ENCODE results near the gene PTPN9.

PTPN9 gene

DNA sequence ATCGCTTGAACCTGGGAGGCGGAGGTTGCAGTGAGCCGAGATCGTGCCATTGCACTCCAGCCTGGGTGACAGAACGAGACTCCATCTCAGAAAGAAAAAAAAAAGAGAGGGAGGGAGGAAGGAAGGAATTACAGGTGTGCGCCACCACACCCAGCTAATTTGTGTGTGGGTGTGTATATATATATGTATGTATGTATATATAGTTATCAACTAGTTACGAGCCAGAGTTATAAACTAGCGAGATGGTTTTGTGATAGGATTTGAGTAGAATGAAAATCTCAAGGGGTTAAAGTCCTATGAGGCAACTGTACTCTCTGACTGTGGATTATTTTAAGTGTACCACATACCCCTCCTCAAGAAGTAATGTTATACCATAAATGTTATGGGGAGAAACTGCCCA lies 76.8 kb downstream of the PTPN9 start:
- TF ChIP-seq GATA3 (IDR thresholded peaks at IDR 0.05; ENCODE audit: low read depth, low read length): no peak
- no peak for TF ChIP-seq GATA2 (IDR thresholded peaks at IDR 0.05; ENCODE audit: low read depth, low read length)

DNA sequence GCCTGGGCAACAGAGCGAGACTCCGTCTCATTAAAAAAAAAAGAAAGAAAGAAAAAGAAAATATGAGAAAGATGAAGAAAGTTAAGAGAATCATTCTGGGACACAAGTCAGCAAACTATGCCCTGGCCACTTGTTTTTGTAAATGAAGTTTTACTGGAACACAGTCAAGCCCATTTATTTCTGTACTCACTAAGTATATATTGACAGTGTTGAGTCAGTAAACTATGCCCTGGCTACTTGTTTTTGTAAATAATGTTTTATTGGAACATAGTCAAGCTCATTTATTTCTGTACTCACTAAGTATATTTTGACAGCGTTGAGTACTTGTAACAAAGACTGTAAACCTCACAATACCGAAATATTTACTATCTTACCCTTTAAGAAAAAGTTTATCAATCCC lies 85.4 kb downstream of the PTPN9 start:
- TF ChIP-seq GATA2 (IDR thresholded peaks at IDR 0.05; ENCODE audit: low read depth, low read length) (no peak), GATA3 (IDR thresholded peaks at IDR 0.05; ENCODE audit: low read depth, low read length) (no peak)

DNA sequence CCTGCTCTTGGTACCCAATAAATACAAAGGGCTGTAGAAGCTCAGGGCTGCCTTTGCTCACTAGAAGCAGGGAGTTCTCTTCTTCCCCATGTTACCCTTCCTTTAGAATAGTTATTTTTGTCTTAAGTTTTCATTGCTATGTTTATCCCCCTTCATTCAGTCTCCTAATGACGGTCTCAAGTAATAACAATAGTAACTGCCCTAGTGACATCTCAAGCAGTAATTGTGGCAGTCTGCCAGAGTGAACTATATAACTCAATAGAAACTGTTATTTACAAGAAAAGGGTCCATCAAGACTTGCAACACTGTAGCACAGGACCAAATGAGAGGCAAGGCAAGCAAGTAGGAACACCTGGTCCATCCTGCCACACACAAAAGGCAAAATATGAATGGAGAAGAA lies 95.2 kb downstream of the PTPN9 start:
- TF ChIP-seq GATA2 (IDR thresholded peaks at IDR 0.05; ENCODE audit: low read depth, low read length) (no peak), GATA3 (IDR thresholded peaks at IDR 0.05; ENCODE audit: low read depth, low read length) (no peak)

DNA sequence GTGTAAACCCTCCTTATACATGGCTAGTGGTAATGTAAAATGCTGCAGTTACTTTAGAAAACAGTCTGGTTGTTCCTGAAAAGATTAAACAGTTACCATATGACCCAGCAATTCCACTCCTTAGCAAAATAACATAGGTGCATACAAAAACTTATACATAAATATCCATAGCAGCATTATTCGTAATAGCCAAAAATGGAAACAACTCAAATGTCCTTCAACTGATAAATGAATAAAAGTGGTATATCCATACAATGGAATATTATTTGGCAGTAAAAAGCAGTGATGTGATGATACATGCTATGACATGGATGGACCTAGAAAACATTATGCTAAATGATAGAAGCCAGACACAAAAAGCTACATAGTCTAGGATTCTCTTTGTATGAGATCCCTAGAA lies 96.0 kb downstream of the PTPN9 start:
- TF ChIP-seq GATA3 (IDR thresholded peaks at IDR 0.05; ENCODE audit: low read depth, low read length) (no peak), GATA2 (IDR thresholded peaks at IDR 0.05; ENCODE audit: low read depth, low read length) (no peak)

DNA sequence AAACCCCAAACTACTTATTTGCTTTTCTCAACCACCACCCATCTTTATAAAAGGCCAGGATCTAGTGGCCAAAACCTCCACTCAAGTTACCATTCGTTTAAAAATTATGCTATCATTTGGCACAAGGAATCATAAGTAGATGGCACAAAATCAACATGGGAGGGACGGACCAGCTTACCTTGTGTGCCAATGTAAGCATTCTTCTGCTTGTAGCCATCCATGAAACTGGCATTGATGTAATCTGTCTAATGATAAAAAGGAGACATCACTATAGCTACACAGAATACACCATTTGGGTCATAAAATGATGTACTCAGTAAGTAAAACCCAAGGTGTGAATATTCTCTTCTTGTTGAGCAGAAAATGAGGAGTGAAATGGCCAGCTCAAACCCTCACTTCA lies 99.4 kb downstream of the PTPN9 start:
- no peak for TF ChIP-seq GATA2 (IDR thresholded peaks at IDR 0.05; ENCODE audit: low read depth, low read length)

DNA sequence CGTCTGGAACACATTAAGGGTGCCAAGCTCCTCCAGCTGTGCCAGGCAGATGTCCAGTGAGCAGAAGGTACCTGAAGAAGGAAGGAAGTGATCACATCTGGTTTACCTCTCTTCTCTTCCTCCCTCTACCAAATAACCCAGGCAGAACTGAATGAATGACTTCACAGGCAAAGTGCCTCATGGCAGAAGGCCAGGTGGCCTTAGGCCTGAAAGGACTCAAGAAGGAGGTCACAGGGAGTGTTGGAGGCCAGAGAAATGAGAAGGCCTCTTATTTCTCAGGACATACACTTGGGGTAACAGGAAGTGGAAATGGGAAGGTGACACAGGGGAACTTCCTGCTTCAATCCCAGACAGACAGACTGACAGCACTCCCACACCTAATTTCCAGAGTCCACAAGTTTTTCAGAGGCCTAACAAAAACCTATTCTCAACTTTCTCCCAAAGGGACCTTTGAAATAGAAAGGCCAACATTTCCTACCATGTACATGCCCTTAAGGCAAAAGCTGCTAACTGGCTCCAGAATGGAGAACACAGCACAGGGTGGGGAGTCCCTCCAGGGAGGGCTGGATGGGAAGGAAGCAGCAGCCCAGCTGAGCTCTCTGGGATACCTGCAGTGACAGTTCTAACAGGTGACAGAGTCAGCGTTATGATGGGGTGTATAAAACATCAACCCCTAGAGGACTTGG lies 110.1 kb downstream of the PTPN9 start:
- TF ChIP-seq GATA3 (IDR thresholded peaks at IDR 0.05; ENCODE audit: low read depth, low read length) (no peak), GATA2 (IDR thresholded peaks at IDR 0.05; ENCODE audit: low read depth, low read length) (no peak)

DNA sequence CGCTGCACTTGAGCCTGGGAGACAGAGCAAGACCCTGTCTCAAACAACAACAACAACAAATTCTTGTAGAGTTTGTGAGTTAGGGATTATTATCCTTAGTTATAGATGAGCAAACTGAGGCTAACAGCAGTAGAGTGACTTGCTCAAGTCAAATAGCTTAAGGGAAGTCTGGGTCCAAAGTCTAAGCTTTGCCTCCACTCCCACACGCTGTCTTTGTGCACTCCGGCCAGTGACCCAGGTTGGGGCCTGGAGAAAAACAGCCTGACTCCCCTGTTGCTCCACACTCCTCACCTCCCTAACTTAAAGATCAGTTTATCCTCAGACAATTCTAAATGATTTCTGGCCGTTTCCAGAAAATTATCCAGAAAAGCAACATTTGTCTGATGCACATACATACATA lies 118.5 kb downstream of the PTPN9 start:
- TF ChIP-seq GATA2 (IDR thresholded peaks at IDR 0.05; ENCODE audit: low read depth, low read length) (no peak), GATA3 (IDR thresholded peaks at IDR 0.05; ENCODE audit: low read depth, low read length) (no peak)

DNA sequence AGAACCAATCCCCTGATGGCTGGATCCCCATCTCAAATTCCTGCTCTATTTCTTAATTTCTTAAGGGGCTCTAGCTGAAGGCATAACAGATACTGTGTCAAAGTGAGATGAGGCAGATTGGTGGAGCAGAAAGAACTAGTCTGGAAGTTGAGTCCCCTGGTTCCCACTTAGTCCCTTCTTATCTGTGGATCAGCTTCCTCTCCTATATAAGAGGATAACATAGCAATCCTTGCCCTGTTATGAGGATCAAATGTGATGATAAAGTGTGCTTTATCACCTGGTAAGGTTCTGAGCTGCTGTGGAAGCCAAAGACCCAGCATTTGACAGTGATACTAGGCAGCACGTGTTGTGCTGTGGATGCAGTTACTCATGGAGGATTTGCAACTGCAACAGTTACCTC lies 119.5 kb downstream of the PTPN9 start:
- TF ChIP-seq GATA3 (IDR thresholded peaks at IDR 0.05; ENCODE audit: low read depth, low read length) (no peak), GATA2 (IDR thresholded peaks at IDR 0.05; ENCODE audit: low read depth, low read length) (no peak)

DNA sequence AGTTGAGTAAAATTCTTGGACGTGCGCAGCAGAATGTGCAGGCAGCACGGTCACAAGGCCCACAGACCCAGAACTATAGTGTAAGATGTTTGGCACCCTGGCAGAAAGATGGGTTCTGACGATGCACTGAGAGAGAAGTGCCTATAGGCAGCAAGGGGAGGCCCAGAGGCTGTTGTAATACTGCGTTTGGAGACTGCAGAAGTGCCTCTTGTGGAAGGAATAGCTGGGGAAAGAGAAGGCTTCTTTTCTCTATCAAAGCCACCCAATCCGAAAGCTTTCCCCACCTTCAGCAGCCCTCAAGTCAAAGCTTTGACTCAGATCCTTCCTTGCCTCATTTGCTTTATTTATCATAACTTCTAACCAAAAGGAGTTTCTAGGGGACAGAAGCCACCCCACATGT lies 122.4 kb downstream of the PTPN9 start:
- no peak for TF ChIP-seq GATA2 (IDR thresholded peaks at IDR 0.05; ENCODE audit: low read depth, low read length)
- TF ChIP-seq GATA3 (IDR thresholded peaks at IDR 0.05; ENCODE audit: low read depth, low read length): no peak

DNA sequence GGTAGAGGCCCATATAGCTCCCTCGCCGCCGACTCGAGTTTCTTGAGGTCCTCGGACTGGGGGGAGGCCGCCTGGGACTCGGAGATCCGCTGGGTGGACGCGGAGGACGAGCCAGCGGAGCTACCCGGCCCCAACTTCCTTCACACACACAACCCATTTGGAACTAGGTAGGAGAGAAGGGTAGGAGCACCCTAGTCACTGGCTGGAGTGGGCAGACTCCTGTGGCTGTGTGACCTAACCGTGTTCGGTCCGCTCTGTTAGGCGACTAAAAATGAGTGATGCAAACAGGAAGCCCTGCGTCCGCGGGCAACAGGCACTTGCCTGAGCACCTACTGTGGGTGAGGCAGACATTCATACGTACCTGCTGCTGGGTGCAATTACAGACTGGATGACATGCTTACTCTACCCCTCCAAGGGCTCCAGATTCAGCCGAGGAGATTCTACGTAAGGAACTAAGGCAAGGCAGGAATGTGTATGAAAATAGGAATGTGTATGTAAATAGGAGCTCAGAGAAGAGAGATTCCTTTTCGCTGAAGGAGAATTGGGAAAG lies 123.1 kb downstream of the PTPN9 start:
- TF ChIP-seq GATA2 (IDR thresholded peaks at IDR 0.05; ENCODE audit: low read depth, low read length) (no peak), GATA3 (IDR thresholded peaks at IDR 0.05; ENCODE audit: low read depth, low read length) (no peak)

DNA sequence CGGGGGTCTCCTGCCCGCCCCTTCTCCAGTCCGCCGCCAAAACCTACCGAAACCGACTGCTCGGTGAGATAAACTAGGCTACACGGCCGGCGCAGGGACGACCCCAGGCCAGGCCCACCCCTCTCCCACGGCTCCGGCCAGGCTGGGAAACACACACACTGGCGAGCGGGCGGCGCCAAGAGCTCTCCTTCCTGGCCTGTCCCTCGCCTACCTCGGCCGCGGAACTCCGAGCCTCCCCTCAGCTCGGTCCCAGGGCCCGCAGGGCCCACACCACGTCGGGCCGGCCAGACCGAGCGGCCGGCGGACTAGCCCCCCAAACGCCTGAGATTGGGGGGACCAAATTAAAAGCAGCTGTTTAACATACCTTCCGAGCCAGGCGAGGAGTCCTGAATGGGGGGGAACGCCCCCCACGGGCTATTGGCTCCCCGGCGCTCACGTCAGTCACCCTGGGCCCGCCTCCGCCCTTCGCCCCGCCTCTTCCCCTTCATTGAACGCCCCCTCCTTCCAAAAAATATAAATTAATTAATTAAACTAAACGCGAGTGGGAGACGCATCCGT lies 123.6 kb downstream of the PTPN9 start:
- TF ChIP-seq GATA2 (IDR thresholded peaks at IDR 0.05; ENCODE audit: low read depth, low read length) (no peak), GATA3 (IDR thresholded peaks at IDR 0.05; ENCODE audit: low read depth, low read length) (no peak)

DNA sequence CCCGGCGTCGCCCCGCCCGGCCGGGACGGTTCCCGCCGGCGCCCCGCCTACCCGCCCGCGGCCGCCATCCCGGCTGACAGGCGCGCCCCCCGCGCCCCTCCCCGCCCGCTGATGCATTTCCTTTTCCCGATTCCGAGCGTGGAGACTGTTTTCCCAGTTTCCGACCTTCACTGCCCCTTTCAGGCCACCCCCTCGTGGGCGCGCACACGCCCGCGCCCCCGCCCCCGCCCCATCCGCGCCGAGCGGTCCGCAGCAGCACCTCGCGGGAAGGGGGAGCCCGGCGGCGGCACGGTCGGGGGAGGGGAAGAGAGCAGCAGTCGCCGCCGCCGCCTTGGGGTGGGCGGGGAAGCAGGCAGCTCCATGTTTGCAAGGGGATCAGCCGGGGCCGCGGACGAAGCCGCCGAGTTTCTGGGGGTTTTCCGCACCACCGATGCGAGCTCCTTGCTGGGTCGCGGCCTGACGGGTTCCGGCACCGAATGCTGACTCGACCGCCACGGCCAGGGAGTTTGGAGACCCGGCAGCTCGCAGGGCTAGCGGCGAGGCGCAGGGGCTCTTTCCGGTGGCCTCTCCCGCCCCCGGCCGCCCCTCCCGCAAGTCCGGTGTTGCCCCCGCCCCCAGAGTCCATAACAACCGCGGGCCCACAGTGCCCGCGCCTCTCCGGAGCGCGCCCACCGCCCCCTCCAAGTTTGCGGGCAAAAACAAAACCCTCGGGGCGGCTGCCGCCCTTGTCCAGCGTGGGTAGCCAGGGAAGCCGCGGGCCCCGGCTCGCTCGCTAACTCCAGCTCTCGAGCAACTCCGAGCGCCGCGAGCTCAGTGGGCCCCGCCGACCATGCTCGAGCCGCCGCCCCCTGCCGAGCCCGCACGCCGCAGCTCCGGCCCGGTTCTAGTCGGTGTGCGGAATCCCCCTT lies 124.4 kb downstream of the PTPN9 start:
- TF ChIP-seq GATA2 (IDR thresholded peaks at IDR 0.05; ENCODE audit: low read depth, low read length): no peak
- TF ChIP-seq GATA3 (IDR thresholded peaks at IDR 0.05; ENCODE audit: low read depth, low read length): no peak

DNA sequence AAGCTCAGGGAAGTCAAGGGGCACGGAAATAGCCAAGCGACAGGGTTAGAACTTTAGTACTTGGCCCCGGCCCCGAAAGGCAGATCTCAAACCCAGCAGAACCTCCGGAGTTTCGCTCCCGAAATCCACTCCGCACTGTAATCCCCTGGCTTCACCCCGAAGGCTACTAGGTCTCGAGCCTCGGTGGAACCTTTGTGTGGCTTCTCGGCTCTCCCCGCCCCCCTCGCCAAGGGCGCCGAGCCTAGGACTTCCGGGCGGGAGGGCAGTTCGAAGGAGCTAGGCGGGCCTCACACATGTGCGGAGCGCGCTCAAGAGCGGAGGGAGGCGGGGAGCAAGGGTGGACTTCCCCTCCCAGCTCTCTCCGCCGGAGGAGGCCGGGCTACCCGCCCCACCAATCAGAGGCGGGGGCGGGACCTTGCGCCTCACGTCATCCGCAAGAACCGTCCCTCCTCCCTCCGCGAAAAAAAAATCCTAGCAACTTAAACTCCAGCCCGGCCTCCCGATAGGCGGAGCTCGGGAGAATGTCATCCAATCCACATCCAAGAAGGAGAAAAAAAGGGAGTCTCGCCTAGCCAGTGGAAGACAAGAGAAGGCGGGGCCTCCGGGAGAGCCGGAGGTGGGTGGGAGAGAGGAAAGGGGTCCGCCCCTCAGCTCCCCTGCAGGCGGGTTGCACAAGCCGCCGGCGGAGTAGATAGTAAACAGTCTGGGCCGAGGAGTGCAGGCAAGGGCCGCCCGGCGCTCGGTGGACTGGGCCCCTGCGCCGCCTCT lies 125.2 kb downstream of the PTPN9 start:
- TF ChIP-seq GATA3 (IDR thresholded peaks at IDR 0.05; ENCODE audit: low read depth, low read length) (no peak), GATA2 (IDR thresholded peaks at IDR 0.05; ENCODE audit: low read depth, low read length) (no peak)

All from SH-SY5Y (cell line).